Stomach (tissue), 9 donors: Measurements from ENCODE around the gene EYA2. TPM values are rescaled to one million over a fixed set of nuclear protein-coding genes. Genes with fewer than 3 reads are reported as not detected.

ENCODE experiments used
- DNase-seq, 2 donors: peaks; one replicate each; pipeline versions ENCODE4 v3.0.0 to v3.0.0-alpha.2; 2013 to 2019
- H3K27ac ChIP-seq, 5 donors: fragments of 200-600 bp in 4 of 5; sonication (generic) in 4 of 5; one replicate each; pipeline ENCODE4 v1.5.1; 2013 to 2019; ENCODE audit warnings: mild to moderate bottlenecking in 1 of 5, moderate library complexity in 1 of 5
- H3K27me3 ChIP-seq, 3 donors: fragments of 200-600 bp; sonication (generic); one replicate each; pipeline ENCODE4 v1.5.1; 2017 to 2019; ENCODE audit warnings: mixed run types in 1 of 3
- H3K36me3 ChIP-seq, 4 donors: fragments of 200-600 bp; sonication (generic); 1 replicate in 3 of 4; 2 replicates in 1 of 4; pipeline ENCODE4 v1.5.1; 2016 to 2019
- H3K4me1 ChIP-seq, 4 donors: fragments of 200-600 bp; sonication (generic); one replicate each; pipeline ENCODE4 v1.5.1; 2016 to 2019
- H3K4me3 ChIP-seq, 4 donors: fragments of 200-600 bp; sonication (generic) in 3 of 4; one replicate each; pipeline ENCODE4 v1.5.1; 2016 to 2019; ENCODE audit warnings: mild to moderate bottlenecking in 1 of 4
- H3K9me3 ChIP-seq, 4 donors: fragments of 200-600 bp; sonication (generic); one replicate each; pipeline ENCODE4 v1.5.1; 2016 to 2019
- CTCF ChIP-seq, 7 experiments: fragments of 450-650 bp in 4 of 7; fragments of 200-600 bp in 3 of 7; sonication (generic) in 3 of 7; IDR thresholded peaks; one replicate each; pipeline ENCODE4 v1.5.1; 2016 to 2019; ENCODE audit warnings: antibody characterized with exemption in 7 of 7, control low read depth in 2 of 7, mild to moderate bottlenecking in 1 of 7
- EP300 ChIP-seq: sonication (generic); formaldehyde crosslinking; IDR thresholded peaks from one replicate; pipeline ENCODE4 v1.6.1; 2017; ENCODE audit warnings: antibody characterized with exemption
- POLR2A ChIP-seq, 4 donors: fragments of 450-650 bp; IDR thresholded peaks; one replicate each; pipeline ENCODE4 v1.6.1; 2016; ENCODE audit warnings: antibody characterized with exemption in 4 of 4, control low read depth in 2 of 4, mild to moderate bottlenecking in 1 of 4, moderate library complexity in 1 of 4
- POLR2AphosphoS5 ChIP-seq, 3 donors: sonication (generic); formaldehyde crosslinking; IDR thresholded peaks; one replicate each; pipeline ENCODE4 v1.6.1; 2016; ENCODE audit warnings: antibody characterized with exemption in 3 of 3
- WGBS, 5 donors: extraction: QIAGEN DNeasy Blood & Tissue Kit in 3 of 5; methylation state at CpG; one replicate each; pipeline versions ENCODE4 v1.1.5 to v1.1.7; 2013 to 2018; 5-methylcytosine and 5-hydroxymethylcytosine counted together
- intact Hi-C: fragments of 100-400 bp; cut with DNase I; formaldehyde crosslinking; loops from one replicate; pipeline ENCODE4 v1.15.1; 2023; ENCODE audit warnings: low total_unique reads
- polyA plus RNA-seq, 3 donors: library from polyadenylated mRNA; stranded (reverse); fragments of 200-250 nt; gene quantifications; one replicate each; pipeline ENCODE4 v1.2.3, GENCODE V29; 2013
- total RNA-seq, 5 donors: library from RNA; depleted of rRNA; stranded (reverse); fragments of >200 nt; gene quantifications; one replicate each; pipeline versions ENCODE4 v1.1.0 to v1.2.3, GENCODE V29; 2014 to 2016
- donor health status: healthy with polysubstance abuse.
- donor health status: Bipolar disorder and iron deficiency.
- donor health status: healthy.

The EYA2 gene
- total and polyA plus RNA-seq, 8 donors: 1.8 to 86.2 (median 5.5) TPM

GRCh38 chr20:47099093-47099492 is 204.4 kb downstream of the EYA2 start:
- peaks cover 0 to 6% (median 0%) of the 10 kb centered on the region in 3 donors for H3K27me3 ChIP-seq
- intact Hi-C loops: no loop called here
- DNase-seq: no peak
- H3K36me3 ChIP-seq: peaks cover 0 to 12% (median 4%) of the 10 kb centered on the region in 4 donors
- 92 to 93% (median 93%) methylated on average over 7 of the region's 7 CpGs for WGBS, 5 donors
- H3K27ac ChIP-seq: no peak overlapping the region
- H3K4me1 ChIP-seq: peaks cover 0 to 4% (median 0%) of the 10 kb centered on the region in 4 donors
- H3K9me3 ChIP-seq: peaks cover 0 to 21% (median 16%) of the 10 kb centered on the region in 4 donors
- no peak for TF ChIP-seq CTCF (IDR thresholded peaks at IDR 0.05)
- no peak for TF ChIP-seq EP300
- no peak for TF ChIP-seq POLR2AphosphoS5 (IDR thresholded peaks at IDR 0.05)
- no peak for TF ChIP-seq POLR2A (IDR thresholded peaks at IDR 0.05)
- no peak overlapping the region for H3K4me3 ChIP-seq

DNA sequence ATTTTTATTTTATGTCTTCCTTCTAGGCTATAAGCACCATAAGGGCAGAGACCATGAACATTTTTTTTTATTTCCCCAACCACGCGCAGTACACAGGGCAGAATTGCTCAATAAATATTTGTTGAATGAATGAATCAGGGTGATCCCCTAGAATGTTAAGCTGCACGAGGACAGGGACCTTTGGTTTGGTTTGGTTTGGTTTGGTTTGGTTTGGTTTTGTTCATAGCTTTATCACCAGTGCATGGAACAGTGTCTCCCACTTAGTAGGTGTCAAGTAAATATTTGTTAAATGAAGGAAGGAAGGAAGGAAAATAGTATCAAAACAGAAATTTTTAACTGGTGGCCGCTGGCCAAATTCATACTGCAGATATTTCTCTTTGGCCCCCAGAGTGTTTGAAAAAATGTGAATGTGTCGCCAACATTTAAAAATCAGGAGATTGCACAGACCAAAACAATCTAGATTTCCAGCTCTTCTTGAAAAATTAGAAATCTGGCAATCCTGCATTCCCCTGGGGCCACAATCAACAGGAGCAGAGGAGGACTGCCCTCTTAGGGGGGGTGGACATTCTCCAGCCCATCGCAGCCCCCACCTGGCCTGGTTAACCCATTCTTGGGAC is 205.3 kb downstream of the EYA2 start:
- Histone ChIP-seq H3K27me3 (peaks cover 0 to 6% (median 0%) of the 10 kb centered on the region in 3 donors), H3K9me3 (peaks cover 0 to 21% (median 16%) of the 10 kb centered on the region in 4 donors), H3K4me3 (no peak overlapping the region), H3K27ac (no peak overlapping the region), H3K36me3 (peaks cover 0 to 12% (median 4%) of the 10 kb centered on the region in 4 donors), H3K4me1 (peaks cover 0 to 4% (median 0%) of the 10 kb centered on the region in 4 donors)
- peak in 1 of 2 donors; percentile 45 for DNase-seq
- intact Hi-C loops: no loop called here
- 49 to 68% (median 64%) methylated on average over 6 of the region's 6 CpGs for WGBS, 5 donors
- no peak for TF ChIP-seq POLR2AphosphoS5 (IDR thresholded peaks at IDR 0.05)
- TF ChIP-seq POLR2A (IDR thresholded peaks at IDR 0.05): no peak
- TF ChIP-seq EP300: no peak
- no peak for TF ChIP-seq CTCF (IDR thresholded peaks at IDR 0.05)

- intact Hi-C loops: no loop called here
- Histone ChIP-seq H3K9me3 (peaks cover 0 to 16% (median 6%) of the 10 kb centered on the region in 4 donors), H3K27me3 (peaks cover 0 to 6% (median 0%) of the 10 kb centered on the region in 3 donors), H3K4me3 (no peak overlapping the region), H3K4me1 (peaks cover 0 to 4% (median 0%) of the 10 kb centered on the region in 4 donors), H3K27ac (no peak overlapping the region), H3K36me3 (peaks cover 0 to 5% (median 2%) of the 10 kb centered on the region in 4 donors)
- no peak for DNase-seq
- WGBS, 5 donors: 68 to 87% (median 83%) methylated on average over 2 of the region's 2 CpGs
- TF ChIP-seq POLR2A (IDR thresholded peaks at IDR 0.05): no peak
- no peak for TF ChIP-seq CTCF (IDR thresholded peaks at IDR 0.05)
- TF ChIP-seq POLR2AphosphoS5 (IDR thresholded peaks at IDR 0.05): no peak
- TF ChIP-seq EP300: no peak
Observed at GRCh38 chr20:47102629-47103028, 208.0 kb downstream of the EYA2 start.

- Histone ChIP-seq H3K9me3 (peaks cover 0 to 21% (median 15%) of the 10 kb centered on the region in 4 donors), H3K4me1 (no peaks in the 10 kb centered on the region), H3K27me3 (no peaks in the 10 kb centered on the region), H3K4me3 (no peak overlapping the region), H3K27ac (no peak overlapping the region), H3K36me3 (no peaks in the 10 kb centered on the region)
- DNase-seq: peak in 1 of 2 donors; percentile 55
- 65 to 74% (median 71%) methylated on average over 7 of the region's 7 CpGs for WGBS, 5 donors
- no peak for TF ChIP-seq EP300
- no peak for TF ChIP-seq POLR2A (IDR thresholded peaks at IDR 0.05)
- TF ChIP-seq POLR2AphosphoS5 (IDR thresholded peaks at IDR 0.05): no peak
- TF ChIP-seq CTCF (IDR thresholded peaks at IDR 0.05): no peak
- intact Hi-C loops: no loop called here
Observed at GRCh38 chr20:47106786-47107185, 212.1 kb downstream of the EYA2 start.
